Trophoblast cell (in vitro differentiated cells and primary cell): ENCODE results near the gene DIAPH3.

Source experiments
- DNase-seq, 2 donors: peaks; one replicate each; pipeline ENCODE4 v3.0.0-alpha.2; 2016
- H2AFZ ChIP-seq: 2 replicates; pipeline ENCODE4 v1.6.1; 2013; ENCODE audit warnings: low read length, moderate library complexity, mild to moderate bottlenecking; ENCODE audit not compliant: insufficient read depth, poor library complexity
- H2AK5ac ChIP-seq: 2 replicates; pipeline ENCODE4 v1.6.1; 2013; ENCODE audit warnings: mild to moderate bottlenecking, low read length
- H2BK120ac ChIP-seq: 2 replicates; pipeline ENCODE4 v1.6.1; 2013; ENCODE audit warnings: low read length, mild to moderate bottlenecking, moderate library complexity; ENCODE audit not compliant: insufficient read depth, poor library complexity
- H2BK12ac ChIP-seq: 2 replicates; pipeline ENCODE4 v1.6.1; 2013; ENCODE audit warnings: mild to moderate bottlenecking, low read length, moderate library complexity
- H2BK5ac ChIP-seq: 2 replicates; pipeline ENCODE4 v1.6.1; 2013; ENCODE audit warnings: low read length, low read depth, moderate library complexity, mild to moderate bottlenecking; ENCODE audit not compliant: poor library complexity
- H3K14ac ChIP-seq: 2 replicates; pipeline ENCODE4 v1.6.1; 2013; ENCODE audit warnings: mild to moderate bottlenecking, low read length
- H3K18ac ChIP-seq: 2 replicates; pipeline ENCODE4 v1.6.1; 2013; ENCODE audit warnings: mild to moderate bottlenecking, low read length
- H3K23ac ChIP-seq: 2 replicates; pipeline ENCODE4 v1.6.1; 2013; ENCODE audit warnings: low read length
- H3K27ac ChIP-seq: 2 replicates; pipeline ENCODE4 v1.5.1; 2013; ENCODE audit warnings: low read depth, mild to moderate bottlenecking, inconsistent platforms, low read length, moderate library complexity
- H3K27me3 ChIP-seq: 2 replicates; pipeline ENCODE4 v1.6.1; 2013; ENCODE audit warnings: inconsistent platforms, mild to moderate bottlenecking, low read length, moderate library complexity; ENCODE audit not compliant: insufficient read depth
- H3K36me3 ChIP-seq, 2 experiments: 1 replicate in 1 of 2; 2 replicates in 1 of 2; pipeline ENCODE4 v1.6.1; 2013; ENCODE audit warnings: low read length in 2 of 2, mild to moderate bottlenecking in 2 of 2, moderate library complexity in 1 of 2; ENCODE audit not compliant: insufficient read depth in 2 of 2, control insufficient read depth in 1 of 2
- H3K4ac ChIP-seq: 2 replicates; pipeline ENCODE4 v1.6.1; 2013; ENCODE audit warnings: low read depth, mild to moderate bottlenecking, low read length, moderate library complexity
- H3K4me1 ChIP-seq, 2 experiments: 1 replicate in 1 of 2; 2 replicates in 1 of 2; pipeline ENCODE4 v1.6.1; 2013; ENCODE audit warnings: low read length in 2 of 2, mild to moderate bottlenecking in 2 of 2, moderate library complexity in 1 of 2; ENCODE audit not compliant: insufficient read depth in 2 of 2, control insufficient read depth in 1 of 2
- H3K4me2 ChIP-seq: 2 replicates; pipeline ENCODE4 v1.6.1; 2013; ENCODE audit warnings: inconsistent platforms, mild to moderate bottlenecking, low read length, moderate library complexity
- H3K4me3 ChIP-seq: 2 replicates; pipeline ENCODE4 v1.5.1; 2013; ENCODE audit warnings: mild to moderate bottlenecking, low read depth, low read length, inconsistent platforms
- H3K79me1 ChIP-seq: one replicate; pipeline ENCODE4 v1.6.1; 2013; ENCODE audit warnings: low read length
- H3K79me2 ChIP-seq: 2 replicates; pipeline ENCODE4 v1.6.1; 2013; ENCODE audit warnings: low read length, mild to moderate bottlenecking; ENCODE audit not compliant: control insufficient read depth, insufficient read depth, poor library complexity
- H3K9ac ChIP-seq: 2 replicates; pipeline ENCODE4 v1.6.1; 2013; ENCODE audit warnings: mild to moderate bottlenecking, low read length
- H3K9me3 ChIP-seq: 2 replicates; pipeline ENCODE4 v1.6.1; 2013; ENCODE audit warnings: low read depth, mild to moderate bottlenecking, control low read depth, inconsistent platforms, low read length; ENCODE audit not compliant: insufficient read depth
- H4K12ac ChIP-seq: 2 replicates; pipeline ENCODE4 v1.6.1; 2013; ENCODE audit warnings: low read depth, mild to moderate bottlenecking, low read length, moderate library complexity
- H4K8ac ChIP-seq: 2 replicates; pipeline ENCODE4 v1.6.1; 2013; ENCODE audit warnings: low read depth, mild to moderate bottlenecking, low read length, moderate library complexity
- H4K91ac ChIP-seq: one replicate; pipeline ENCODE4 v1.6.1; 2013; ENCODE audit warnings: low read depth, mild to moderate bottlenecking, low read length, moderate library complexity
- WGBS: extraction: QIAGEN DNeasy Blood & Tissue Kit; methylation state at CpG from one replicate; pipeline ENCODE4 v1.1.7; 2013; ENCODE audit warnings: missing lambda C conversion rate; ENCODE audit not compliant: insufficient read length, insufficient coverage; ENCODE audit errors: extremely low coverage; 5-methylcytosine and 5-hydroxymethylcytosine counted together

DIAPH3 gene

GRCh38 chr13:60000976-60001375, 162.8 kb downstream of the DIAPH3 start:
- Histone ChIP-seq H3K23ac (no peak overlapping the region), H3K9me3 (no peaks in the 10 kb centered on the region), H2BK5ac (no peak overlapping the region), H4K8ac (no peak overlapping the region), H4K91ac (no peak overlapping the region), H3K27me3 (no peaks in the 10 kb centered on the region), H3K9ac (no peak overlapping the region), H3K4me2 (no peak overlapping the region), H3K79me1 (no peaks in the 10 kb centered on the region), H3K27ac (no peak overlapping the region), H2AFZ (no peak overlapping the region), H3K18ac (no peak overlapping the region), H2BK120ac (no peak overlapping the region), H2AK5ac (no peak overlapping the region), H3K4me1 (no peaks in the 10 kb centered on the region), H3K14ac (no peak overlapping the region), H3K4me3 (no peak overlapping the region), H4K12ac (no peak overlapping the region), H2BK12ac (no peak overlapping the region), H3K4ac (no peak overlapping the region), H3K36me3 (peaks cover 0 to 2% of the 10 kb centered on the region in 2 experiments), H3K79me2 (no peaks in the 10 kb centered on the region)
- no peak for DNase-seq

- Histone ChIP-seq H3K4me2 (no peak overlapping the region), H3K36me3 (peaks cover 0 to 2% of the 10 kb centered on the region in 2 experiments), H3K79me1 (no peaks in the 10 kb centered on the region), H3K9ac (no peak overlapping the region), H3K18ac (no peak overlapping the region), H2BK5ac (no peak overlapping the region), H2BK12ac (no peak overlapping the region), H2AFZ (no peak overlapping the region), H3K79me2 (no peaks in the 10 kb centered on the region), H4K8ac (no peak overlapping the region), H3K4me3 (no peak overlapping the region), H3K4me1 (no peaks in the 10 kb centered on the region), H3K23ac (no peak overlapping the region), H3K27ac (no peak overlapping the region), H4K91ac (no peak overlapping the region), H2AK5ac (no peak overlapping the region), H3K9me3 (no peaks in the 10 kb centered on the region), H3K14ac (no peak overlapping the region), H3K4ac (no peak overlapping the region), H2BK120ac (no peak overlapping the region), H3K27me3 (no peaks in the 10 kb centered on the region), H4K12ac (no peak overlapping the region)
- DNase-seq, result no peak
Measured at GRCh38 chr13:60000081-60000480, 163.6 kb downstream of the DIAPH3 start.

- Histone ChIP-seq H3K18ac (no peak overlapping the region), H3K14ac (no peak overlapping the region), H4K12ac (no peak overlapping the region), H3K27me3 (no peaks in the 10 kb centered on the region), H2BK12ac (no peak overlapping the region), H3K27ac (no peak overlapping the region), H3K9ac (no peak overlapping the region), H3K79me1 (no peaks in the 10 kb centered on the region), H3K79me2 (no peaks in the 10 kb centered on the region), H2AFZ (no peak overlapping the region), H3K36me3 (peaks cover 0 to 2% of the 10 kb centered on the region in 2 experiments), H3K4ac (no peak overlapping the region), H4K8ac (no peak overlapping the region), H3K4me2 (no peak overlapping the region), H3K4me3 (no peak overlapping the region), H2AK5ac (no peak overlapping the region), H3K4me1 (no peaks in the 10 kb centered on the region), H4K91ac (no peak overlapping the region), H2BK5ac (no peak overlapping the region), H3K9me3 (no peaks in the 10 kb centered on the region), H3K23ac (no peak overlapping the region), H2BK120ac (no peak overlapping the region)
- DNase-seq, result no peak
- no CpG with 5 or more reads among the region's 1 CpG for WGBS
Measured at GRCh38 chr13:59997976-59998375, 165.8 kb downstream of the DIAPH3 start.

GRCh38 chr13:59996461-59996980, 167.2 kb downstream of the DIAPH3 start:
- H3K18ac ChIP-seq, result no peak overlapping the region

More at GRCh38 chr13:59996461-59996980, 167.2 kb downstream of the DIAPH3 start:
- Histone ChIP-seq H3K4me1 (no peaks in the 10 kb centered on the region), H2AK5ac (no peak overlapping the region), H2BK12ac (no peak overlapping the region), H2BK120ac (no peak overlapping the region), H3K9ac (no peak overlapping the region), H4K12ac (no peak overlapping the region), H3K9me3 (no peaks in the 10 kb centered on the region), H4K91ac (no peak overlapping the region), H3K23ac (no peak overlapping the region), H3K79me2 (no peaks in the 10 kb centered on the region), H3K36me3 (peaks cover 0 to 2% of the 10 kb centered on the region in 2 experiments), H3K4ac (no peak overlapping the region), H4K8ac (no peak overlapping the region), H3K4me2 (no peak overlapping the region), H2BK5ac (no peak overlapping the region), H3K79me1 (no peaks in the 10 kb centered on the region), H3K27me3 (no peaks in the 10 kb centered on the region), H3K27ac (no peak overlapping the region), H3K14ac (no peak overlapping the region), H2AFZ (no peak overlapping the region), H3K4me3 (no peak overlapping the region)
- no peak for DNase-seq
- WGBS, result no CpG with 5 or more reads among the region's 6 CpGs
